Large intestine (tissue), 3 donors: ENCODE measurements around the gene EIPR1. TPM values are rescaled to one million over a fixed set of nuclear protein-coding genes. Genes with fewer than 3 reads are reported as not detected.

ENCODE experiments used
- DNase-seq, 2 donors: peaks; one replicate each; pipeline versions ENCODE4 v3.0.0 to v3.0.0-alpha.2; 2013
- H3K27ac ChIP-seq: one replicate; pipeline ENCODE4 v1.5.1; 2013; ENCODE audit warnings: low read length
- H3K27me3 ChIP-seq: 2 replicates; pipeline ENCODE4 v1.6.1; 2013; ENCODE audit warnings: low read length; ENCODE audit not compliant: control insufficient read depth, insufficient read depth
- H3K36me3 ChIP-seq: 2 replicates; pipeline ENCODE4 v1.6.1; 2013; ENCODE audit warnings: low read length; ENCODE audit not compliant: control insufficient read depth, insufficient read depth
- H3K4me1 ChIP-seq: one replicate; pipeline ENCODE4 v1.6.1; 2013; ENCODE audit warnings: low read length; ENCODE audit not compliant: control insufficient read depth, insufficient read depth
- H3K4me3 ChIP-seq: one replicate; pipeline ENCODE4 v1.5.1; 2013; ENCODE audit warnings: low read length
- H3K9me3 ChIP-seq: one replicate; pipeline ENCODE4 v1.6.1; 2013; ENCODE audit warnings: mild to moderate bottlenecking, low read depth, low read length, moderate library complexity; ENCODE audit not compliant: control insufficient read depth
- WGBS: methylation state at CpG from one replicate; pipeline ENCODE4 v1.1.5; 2013; ENCODE audit warnings: low lambda C conversion rate; ENCODE audit not compliant: insufficient coverage; 5-methylcytosine and 5-hydroxymethylcytosine counted together
- polyA plus RNA-seq: library from polyadenylated mRNA; unstranded; fragments of 120-200 nt; gene quantifications from one replicate; pipeline ENCODE4 v1.2.1, GENCODE V29; 2013

Gene EIPR1
- polyA plus RNA-seq, 1 donor = 22.5 TPM

- H3K4me1 ChIP-seq = no peaks in the 10 kb centered on the region
- WGBS = no CpG with 5 or more reads among the region's 7 CpGs
- H3K27me3 ChIP-seq = no peaks in the 10 kb centered on the region
- no peak overlapping the region for H3K4me3 ChIP-seq
- no peaks in the 10 kb centered on the region for H3K9me3 ChIP-seq
- no peak for DNase-seq
- H3K27ac ChIP-seq = no peak overlapping the region
- peaks cover 9% of the 10 kb centered on the region for H3K36me3 ChIP-seq
These were observed 163.6 kb downstream of the EIPR1 start for GRCh38 chr2:3214065-3214464.

- Histone ChIP-seq H3K27me3 (no peaks in the 10 kb centered on the region), H3K9me3 (no peaks in the 10 kb centered on the region), H3K27ac (no peak overlapping the region), H3K4me3 (no peak overlapping the region), H3K4me1 (no peaks in the 10 kb centered on the region), H3K36me3 (peaks cover 9% of the 10 kb centered on the region)
- WGBS = 100% methylated on average over 2 of the region's 6 CpGs
- DNase-seq = no peak
These were observed 164.6 kb downstream of the EIPR1 start for GRCh38 chr2:3212984-3213383.

- Histone ChIP-seq H3K27me3 (no peaks in the 10 kb centered on the region), H3K4me3 (no peak overlapping the region), H3K4me1 (no peaks in the 10 kb centered on the region), H3K27ac (no peak overlapping the region), H3K9me3 (no peaks in the 10 kb centered on the region), H3K36me3 (peaks cover 9% of the 10 kb centered on the region)
- 100% methylated on average over 1 of the region's 5 CpGs for WGBS
- no peak for DNase-seq
These were observed 165.6 kb downstream of the EIPR1 start for GRCh38 chr2:3212061-3212362.

GRCh38 chr2:3211256-3212060 lies 166.2 kb downstream of the EIPR1 start:
- Histone ChIP-seq H3K27me3 (no peaks in the 10 kb centered on the region), H3K9me3 (no peaks in the 10 kb centered on the region), H3K4me1 (no peaks in the 10 kb centered on the region), H3K4me3 (no peak overlapping the region), H3K36me3 (peaks cover 9% of the 10 kb centered on the region), H3K27ac (no peak overlapping the region)
- DNase-seq = no peak
- WGBS = 100% methylated on average over 3 of the region's 26 CpGs

- H3K27me3 ChIP-seq = no peaks in the 10 kb centered on the region
- H3K9me3 ChIP-seq = no peaks in the 10 kb centered on the region
- peaks cover 11% of the 10 kb centered on the region for H3K36me3 ChIP-seq
- H3K4me3 ChIP-seq = no peak overlapping the region
- no peaks in the 10 kb centered on the region for H3K4me1 ChIP-seq
- no peak for DNase-seq
- WGBS = no CpG with 5 or more reads among the region's 11 CpGs
- no peak overlapping the region for H3K27ac ChIP-seq
These were observed 167.4 kb downstream of the EIPR1 start for GRCh38 chr2:3210257-3210656.

DNA sequence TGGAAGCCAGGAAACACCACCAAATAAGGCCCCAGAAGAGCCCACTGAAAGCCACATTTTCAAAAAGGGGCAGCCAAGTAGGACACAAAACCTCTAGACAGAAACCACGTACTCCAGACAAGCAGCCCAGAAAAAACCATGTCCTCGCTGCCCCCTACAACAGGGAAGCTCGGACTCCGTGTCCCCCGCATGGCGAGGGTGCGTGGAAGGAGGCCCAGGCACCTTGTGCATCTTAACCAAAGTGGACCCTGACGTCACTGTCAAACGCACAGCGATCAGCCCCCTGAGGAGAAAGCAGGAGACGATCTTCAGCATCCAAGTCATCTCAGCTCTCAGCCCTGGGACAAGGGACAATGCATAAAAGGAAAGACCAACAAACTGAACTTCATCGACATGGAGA lies 168.4 kb downstream of the EIPR1 start:
- WGBS = no CpG with 5 or more reads among the region's 12 CpGs
- no peaks in the 10 kb centered on the region for H3K27me3 ChIP-seq
- peaks cover 11% of the 10 kb centered on the region for H3K36me3 ChIP-seq

DNA sequence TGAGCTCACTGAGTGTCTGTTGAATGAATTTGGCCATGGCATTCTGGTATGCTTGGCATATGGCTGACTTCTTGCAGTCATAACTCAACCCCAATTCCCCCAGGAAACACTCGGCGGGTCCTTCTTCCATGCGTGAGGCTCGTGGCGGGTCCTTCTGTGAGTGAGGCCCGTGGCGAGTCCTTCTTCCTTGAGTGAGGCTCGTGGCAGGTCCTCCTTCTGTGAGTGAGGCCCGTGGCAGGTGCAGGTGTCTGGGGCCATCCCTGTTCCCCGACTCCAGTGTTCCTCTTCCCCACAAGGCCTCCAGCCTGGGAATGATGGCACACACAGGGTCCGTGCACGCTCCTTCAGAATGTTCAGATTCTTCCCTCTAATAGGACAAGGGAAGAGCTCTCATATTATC lies 169.0 kb downstream of the EIPR1 start:
- no peak overlapping the region for H3K27ac ChIP-seq
- no peaks in the 10 kb centered on the region for H3K4me1 ChIP-seq
- H3K36me3 ChIP-seq = peaks cover 11% of the 10 kb centered on the region
- H3K9me3 ChIP-seq = peaks cover 3% of the 10 kb centered on the region
- H3K27me3 ChIP-seq = no peaks in the 10 kb centered on the region
- DNase-seq = no peak
- H3K4me3 ChIP-seq = no peak overlapping the region
- no CpG with 5 or more reads among the region's 12 CpGs for WGBS

More for the DNA sequence above, 168.4 kb downstream of the EIPR1 start:
- DNase-seq = no peak
- no peaks in the 10 kb centered on the region for H3K9me3 ChIP-seq
- no peak overlapping the region for H3K27ac ChIP-seq
- no peaks in the 10 kb centered on the region for H3K4me1 ChIP-seq
- H3K4me3 ChIP-seq = no peak overlapping the region

- H3K27me3 ChIP-seq = no peaks in the 10 kb centered on the region
- no CpG with 5 or more reads among the region's 5 CpGs for WGBS
- peaks cover 7% of the 10 kb centered on the region for H3K9me3 ChIP-seq
- H3K4me3 ChIP-seq = no peak overlapping the region
- H3K4me1 ChIP-seq = no peaks in the 10 kb centered on the region
- H3K27ac ChIP-seq = no peak overlapping the region
- no peak for DNase-seq
- peaks cover 11% of the 10 kb centered on the region for H3K36me3 ChIP-seq
These were observed 169.4 kb downstream of the EIPR1 start for GRCh38 chr2:3208179-3208578.

DNA sequence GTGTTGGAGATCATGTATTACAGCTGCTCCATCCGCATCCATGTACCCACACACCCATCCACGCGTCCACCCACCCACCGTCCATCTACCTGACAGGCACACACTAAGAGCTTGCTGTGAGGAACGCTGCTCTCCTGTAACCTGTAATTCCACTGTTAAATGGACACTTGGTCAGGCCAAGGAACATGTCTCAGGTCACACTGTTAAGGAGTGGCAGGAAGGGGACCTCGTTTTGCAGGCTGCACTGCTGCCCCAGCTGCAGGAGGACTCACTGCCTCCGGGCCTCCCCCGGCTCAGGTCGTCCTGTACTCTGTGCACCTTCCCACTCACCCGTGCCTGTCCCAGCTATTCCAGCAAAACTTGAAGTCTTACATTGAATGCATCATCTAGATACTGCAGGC lies 170.5 kb downstream of the EIPR1 start:
- Histone ChIP-seq H3K27ac (no peak overlapping the region), H3K9me3 (peaks cover 7% of the 10 kb centered on the region), H3K36me3 (peaks cover 7% of the 10 kb centered on the region), H3K27me3 (no peaks in the 10 kb centered on the region), H3K4me3 (no peak overlapping the region), H3K4me1 (no peaks in the 10 kb centered on the region)
- no CpG with 5 or more reads among the region's 10 CpGs for WGBS
- no peak for DNase-seq

GRCh38 chr2:3205845-3206244 lies 171.8 kb downstream of the EIPR1 start:
- Histone ChIP-seq H3K36me3 (peaks cover 2% of the 10 kb centered on the region), H3K4me1 (no peaks in the 10 kb centered on the region), H3K27ac (no peak overlapping the region), H3K4me3 (no peak overlapping the region), H3K9me3 (peaks cover 8% of the 10 kb centered on the region), H3K27me3 (no peaks in the 10 kb centered on the region)
- no peak for DNase-seq
- 100% methylated on average over 1 of the region's 4 CpGs for WGBS
